ENCODE data around the gene IGSF11.

The IGSF11 gene

DNA sequence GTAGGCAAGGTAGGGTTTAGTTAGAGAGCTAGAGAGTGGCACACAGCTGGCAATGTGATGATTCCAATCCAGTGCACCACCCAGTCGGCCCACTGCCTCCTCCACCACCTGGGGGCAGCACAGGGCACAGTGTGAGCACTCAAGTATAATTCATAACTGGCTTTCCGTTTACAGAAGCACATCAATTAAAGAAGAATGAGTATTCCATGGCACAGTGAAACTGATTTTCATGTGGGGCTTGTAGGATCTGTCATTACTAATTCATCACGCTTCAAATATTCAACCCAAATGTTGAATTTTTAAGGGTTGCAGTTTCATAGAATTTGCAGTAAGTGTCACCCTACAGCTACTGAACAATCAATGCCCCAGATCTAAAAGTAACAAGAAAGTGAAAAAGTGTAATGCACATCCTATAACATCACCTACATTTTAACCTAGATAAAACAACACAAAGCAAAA lies 149.9 kb downstream of the IGSF11 start:
- DNase-seq (ENCODE audit: low read depth): peak; percentile 51

DNA sequence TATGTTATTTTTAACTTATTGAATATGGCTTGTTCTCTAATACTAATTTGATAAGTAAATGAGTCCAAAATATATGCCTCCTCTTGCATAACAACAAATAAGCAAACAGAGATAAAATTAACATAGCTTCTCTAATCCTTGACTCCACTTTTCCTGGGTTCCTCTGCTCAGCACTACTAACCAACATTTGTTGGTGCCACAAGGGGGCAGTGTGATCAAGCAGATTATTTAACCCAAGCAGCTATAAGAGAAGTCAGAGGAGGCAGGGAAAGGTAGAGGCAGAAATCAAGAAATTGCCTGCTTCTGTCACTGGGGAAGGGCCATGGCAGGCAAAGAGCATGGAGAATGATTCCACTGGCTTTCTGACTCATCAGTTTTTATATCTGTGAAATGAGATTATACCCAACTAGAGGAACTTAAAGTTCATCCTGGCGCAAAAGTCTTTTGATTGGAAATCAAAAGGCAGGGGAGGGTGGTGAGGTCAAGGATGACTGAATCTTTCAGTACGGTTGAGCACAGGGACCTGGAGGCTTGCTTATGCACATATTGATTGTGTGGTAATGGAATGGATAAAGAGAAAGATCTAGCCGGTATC lies 152.2 kb downstream of the IGSF11 start:
- peak; percentile 63 for DNase-seq (ENCODE audit: low read depth)

DNA sequence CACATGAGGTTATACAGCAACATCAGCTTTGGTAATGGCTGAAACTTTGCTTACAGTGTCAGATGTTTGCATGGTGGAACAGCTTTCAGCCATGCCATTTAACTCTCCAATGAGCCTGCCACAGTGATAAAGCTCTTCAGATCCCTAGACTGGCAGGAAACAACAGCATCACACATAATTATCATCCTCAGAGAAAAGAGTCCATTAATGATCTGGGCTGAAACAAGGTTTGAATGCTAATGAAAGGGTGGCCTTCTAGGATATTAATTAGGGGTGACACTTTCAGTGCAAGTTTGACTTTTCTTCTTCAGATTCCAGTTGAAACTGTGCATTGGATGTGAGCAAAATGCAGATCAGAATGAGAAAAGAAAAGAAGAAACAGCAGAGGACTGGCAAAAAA lies 166.6 kb downstream of the IGSF11 start:
- no peak for DNase-seq (ENCODE audit: low read depth)

DNA sequence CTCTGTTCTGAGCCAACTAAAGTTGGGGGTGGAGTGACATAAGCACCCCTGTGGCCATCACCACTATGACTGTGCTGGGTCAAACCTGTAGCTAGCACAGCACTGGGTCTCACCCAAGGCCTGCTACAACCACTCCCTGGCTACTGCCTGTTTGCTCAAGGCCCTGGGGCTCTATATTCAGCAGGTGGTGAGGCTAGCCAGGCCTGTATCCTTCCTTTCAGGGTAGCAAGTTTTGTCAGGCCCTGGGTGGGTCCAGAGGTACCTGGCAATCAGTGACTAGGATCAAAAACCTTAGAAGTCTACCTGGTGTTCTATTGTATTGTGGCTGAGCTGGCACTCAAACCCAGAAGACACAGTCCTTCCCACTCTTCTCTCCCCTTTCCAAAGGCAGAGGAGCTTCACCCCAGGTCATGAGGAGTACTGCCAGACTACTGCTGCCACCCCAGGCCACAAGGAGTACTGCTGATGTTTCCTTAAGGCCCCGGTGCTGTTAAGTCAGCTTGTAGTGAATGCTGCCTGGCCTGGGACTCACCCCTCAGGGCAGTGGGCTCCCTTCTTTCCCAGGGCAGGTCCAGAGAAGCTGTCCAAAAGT lies 170.8 kb downstream of the IGSF11 start:
- DNase-seq (ENCODE audit: low read depth): no peak

DNA sequence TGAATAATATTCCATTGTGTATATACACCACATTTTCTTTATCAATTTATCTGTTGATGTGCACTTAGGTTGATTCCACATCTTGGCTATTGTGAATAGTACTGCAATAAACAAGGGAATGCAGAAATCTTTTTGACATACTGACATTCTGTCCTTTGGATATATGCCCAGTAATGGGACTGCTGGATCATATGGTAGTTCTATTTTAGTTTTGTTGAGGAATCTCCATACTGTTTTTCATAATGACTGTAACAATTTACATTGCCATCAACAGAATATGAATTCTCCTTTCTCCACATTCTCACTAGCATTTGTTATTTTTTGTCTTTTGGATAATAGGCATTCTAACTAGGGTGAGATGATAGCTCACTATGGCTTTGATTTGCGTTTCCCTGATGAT lies 174.7 kb downstream of the IGSF11 start:
- no peak for DNase-seq (ENCODE audit: low read depth)

DNA sequence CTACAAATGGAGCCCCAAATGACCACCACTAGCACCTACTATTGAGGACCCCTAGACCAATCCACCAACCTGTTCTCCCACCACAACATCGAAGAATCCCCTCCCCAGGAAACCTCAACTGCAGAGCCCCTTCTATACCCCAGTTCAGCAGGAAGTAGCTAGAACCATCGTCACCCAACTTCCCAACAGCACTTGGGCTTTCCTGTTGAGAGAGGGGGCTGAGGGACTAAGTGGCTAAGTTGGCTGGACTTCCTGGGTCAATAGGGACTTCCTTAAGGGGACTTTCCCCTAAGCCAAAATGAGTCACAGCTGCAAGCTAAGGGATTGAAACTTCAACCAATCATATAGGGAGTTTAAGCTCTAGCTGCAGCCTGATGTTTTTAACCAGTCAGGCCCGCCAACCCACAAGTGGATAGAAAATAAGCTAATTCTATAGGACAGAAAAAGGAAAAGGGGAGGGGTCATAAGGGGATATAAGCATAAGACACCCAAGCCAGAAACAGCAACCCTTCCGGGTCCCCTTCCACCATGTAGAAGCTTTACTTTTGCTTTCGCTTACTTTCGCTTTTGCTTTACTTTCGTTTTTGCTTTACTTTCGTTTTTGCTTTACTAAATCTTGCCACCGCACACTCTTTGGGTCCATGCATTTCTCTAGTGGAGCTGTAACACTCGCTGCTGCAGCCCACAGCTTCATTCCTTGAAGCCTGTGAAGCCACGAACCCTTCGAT lies 183.0 kb downstream of the IGSF11 start:
- DNase-seq (ENCODE audit: low read depth): peak; percentile 1

DNA sequence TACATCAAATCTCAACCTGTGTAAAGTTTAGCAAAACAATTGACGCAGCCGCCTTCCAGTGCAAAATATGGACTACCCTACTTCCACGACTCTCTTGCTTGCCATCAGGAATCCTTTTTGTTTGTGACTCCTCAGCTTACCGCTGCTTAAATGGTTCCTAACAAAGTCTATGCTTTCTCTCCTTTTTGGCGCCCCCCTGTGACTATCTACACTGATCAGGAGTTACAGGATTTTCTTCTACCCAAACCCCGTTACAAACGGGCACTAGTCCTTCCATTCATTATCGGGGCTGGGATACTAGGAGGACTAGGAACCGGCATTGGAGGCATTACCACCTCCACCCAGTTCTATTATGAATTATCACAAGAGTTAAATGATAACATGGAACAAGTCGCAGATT lies 184.0 kb downstream of the IGSF11 start:
- no peak for DNase-seq (ENCODE audit: low read depth)
